HCT116 (cell line): ENCODE data around the gene NAB1.

Experiments used
- CEBPB ChIP-seq: IDR thresholded peaks from 2 replicates; pipeline ENCODE4 v1.6.1; 2012; ENCODE audit warnings: low read depth
- EGR1 ChIP-seq: IDR thresholded peaks from 2 replicates; pipeline ENCODE4 v1.6.1; 2012; ENCODE audit warnings: low read depth
- ELF1 ChIP-seq: IDR thresholded peaks from 2 replicates; pipeline ENCODE4 v1.6.1; 2012; ENCODE audit warnings: low read depth, borderline replicate concordance
- EZH2 ChIP-seq: fragments of 200-600 bp; sonication (generic); IDR thresholded peaks from 2 replicates; pipeline ENCODE4 v1.6.1; 2017; ENCODE audit warnings: antibody characterized with exemption, mixed run types
- POLR2A ChIP-seq: IDR thresholded peaks from 2 replicates; pipeline ENCODE4 v1.7.0; 2011; ENCODE audit warnings: borderline replicate concordance; ENCODE audit not compliant: insufficient read depth, insufficient read length; ENCODE audit errors: extremely low read depth
- RAD21 ChIP-seq: IDR thresholded peaks from 2 replicates; pipeline ENCODE4 v1.6.1; 2012; ENCODE audit warnings: low read depth, mild to moderate bottlenecking
- SIN3A ChIP-seq: IDR thresholded peaks from 2 replicates; pipeline ENCODE4 v1.6.1; 2012; ENCODE audit warnings: low read depth
- TCF7L2 ChIP-seq: IDR thresholded peaks from 2 replicates; pipeline ENCODE4 v1.7.0; 2011; ENCODE audit warnings: borderline replicate concordance, inconsistent platforms; ENCODE audit not compliant: insufficient read depth, insufficient read length; ENCODE audit errors: extremely low read depth
- TF ChIP-seq, protein P1 (sequence below), 3 experiments: fragments of 200-600 bp in 1 of 3; sonication (generic) in 1 of 3; IDR thresholded peaks in 2 of 3; conservative IDR thresholded peaks in 1 of 3; 2 replicates each; pipeline ENCODE4 v1.5.1; 2012 to 2017; ENCODE audit warnings: low read depth in 2 of 3, low read length in 2 of 3, antibody characterized with exemption in 1 of 3, borderline replicate concordance in 1 of 3, control low read depth in 1 of 3, mild to moderate bottlenecking in 1 of 3, mixed read lengths in 1 of 3, mixed run types in 1 of 3, moderate library complexity in 1 of 3; ENCODE audit not compliant: insufficient read depth in 1 of 3

DNA sequence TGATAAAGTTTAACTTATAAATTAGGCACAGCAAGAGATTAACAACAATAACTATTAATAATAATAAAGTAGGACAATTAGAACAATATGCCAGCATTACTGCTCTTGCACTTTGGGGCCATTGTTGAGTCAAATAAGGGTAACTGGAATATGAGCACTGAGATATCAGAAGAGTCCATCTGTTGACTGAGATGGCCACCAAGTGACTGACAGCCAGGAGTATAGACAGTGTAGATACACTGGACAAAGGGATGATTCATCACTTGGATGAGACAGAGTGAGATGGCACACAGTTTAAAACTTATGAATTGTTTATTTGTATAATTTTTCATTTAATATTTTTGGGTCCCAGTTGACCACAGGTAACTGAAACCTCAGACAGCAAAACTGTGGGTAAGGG lies 20.0 kb downstream of the NAB1 start:
- TF ChIP-seq, protein P1, sequence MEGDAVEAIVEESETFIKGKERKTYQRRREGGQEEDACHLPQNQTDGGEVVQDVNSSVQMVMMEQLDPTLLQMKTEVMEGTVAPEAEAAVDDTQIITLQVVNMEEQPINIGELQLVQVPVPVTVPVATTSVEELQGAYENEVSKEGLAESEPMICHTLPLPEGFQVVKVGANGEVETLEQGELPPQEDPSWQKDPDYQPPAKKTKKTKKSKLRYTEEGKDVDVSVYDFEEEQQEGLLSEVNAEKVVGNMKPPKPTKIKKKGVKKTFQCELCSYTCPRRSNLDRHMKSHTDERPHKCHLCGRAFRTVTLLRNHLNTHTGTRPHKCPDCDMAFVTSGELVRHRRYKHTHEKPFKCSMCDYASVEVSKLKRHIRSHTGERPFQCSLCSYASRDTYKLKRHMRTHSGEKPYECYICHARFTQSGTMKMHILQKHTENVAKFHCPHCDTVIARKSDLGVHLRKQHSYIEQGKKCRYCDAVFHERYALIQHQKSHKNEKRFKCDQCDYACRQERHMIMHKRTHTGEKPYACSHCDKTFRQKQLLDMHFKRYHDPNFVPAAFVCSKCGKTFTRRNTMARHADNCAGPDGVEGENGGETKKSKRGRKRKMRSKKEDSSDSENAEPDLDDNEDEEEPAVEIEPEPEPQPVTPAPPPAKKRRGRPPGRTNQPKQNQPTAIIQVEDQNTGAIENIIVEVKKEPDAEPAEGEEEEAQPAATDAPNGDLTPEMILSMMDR (IDR thresholded peaks at IDR 0.05 in 2 of 3, conservative IDR thresholded peaks at IDR 0.05 in 1 of 3; ENCODE audit: borderline replicate concordance in 1 of 3, insufficient read depth in 1 of 3, low read depth in 2 of 3, low read length in 2 of 3): no peak
- TF ChIP-seq POLR2A: no peak
- no peak for TF ChIP-seq EZH2
- TF ChIP-seq TCF7L2: no peak
- no peak for TF ChIP-seq EGR1
- no peak for TF ChIP-seq SIN3A
- TF ChIP-seq RAD21: 0 out of 2 replicates have a peak, but pooled peaks have one; percentile 6
- no peak for TF ChIP-seq ELF1
- no peak for TF ChIP-seq CEBPB
